ENCODE results near the gene ZNF488.

ZNF488 gene

GRCh38 chr10:47340608-47341170, 43.4 kb downstream of the ZNF488 start:
- Histone ChIP-seq H2AFZ (ENCODE audit: low read depth) (no peak overlapping the region), H3K79me2 (ENCODE audit: insufficient read depth, low read depth) (no peaks in the 10 kb centered on the region), H3K27me3 (ENCODE audit: insufficient read depth, low read depth) (no peaks in the 10 kb centered on the region), H3K4me3 (IDR thresholded peaks at IDR 0.05; ENCODE audit: insufficient read depth, low read depth, low read length) (no peak overlapping the region), H3K9ac (no peak overlapping the region), H3K36me3 (ENCODE audit: insufficient read depth) (no peaks in the 10 kb centered on the region), H3K4me2 (no peak overlapping the region), H3K4me1 (ENCODE audit: low read depth, poor library complexity, severe bottlenecking) (no peaks in the 10 kb centered on the region), H3K27ac (no peak overlapping the region), H4K20me1 (ENCODE audit: insufficient read depth) (no peaks in the 10 kb centered on the region)
- TF ChIP-seq CTCF (conservative IDR thresholded peaks at IDR 0.05; ENCODE audit: low read depth, low read length): peak; percentile 93

- no peak overlapping the region for H3K4me2 ChIP-seq
- H3K9ac ChIP-seq: no peak overlapping the region
- H3K36me3 ChIP-seq (ENCODE audit: insufficient read depth): no peaks in the 10 kb centered on the region
- H3K4me1 ChIP-seq (ENCODE audit: low read depth, poor library complexity, severe bottlenecking): no peaks in the 10 kb centered on the region
- no peak for TF ChIP-seq CTCF (conservative IDR thresholded peaks at IDR 0.05; ENCODE audit: low read depth, low read length)
- no peak overlapping the region for H2AFZ ChIP-seq (ENCODE audit: low read depth)
- no peak overlapping the region for H3K27ac ChIP-seq
- no peak overlapping the region for H3K4me3 ChIP-seq (IDR thresholded peaks at IDR 0.05; ENCODE audit: insufficient read depth, low read depth, low read length)
- H3K79me2 ChIP-seq (ENCODE audit: insufficient read depth, low read depth): no peaks in the 10 kb centered on the region
- H3K27me3 ChIP-seq (ENCODE audit: insufficient read depth, low read depth): no peaks in the 10 kb centered on the region
- H4K20me1 ChIP-seq (ENCODE audit: insufficient read depth): no peaks in the 10 kb centered on the region
These were observed 44.1 kb downstream of the ZNF488 start for GRCh38 chr10:47339759-47340607.

GRCh38 chr10:47339186-47339735, 44.8 kb downstream of the ZNF488 start:
- H3K36me3 ChIP-seq (ENCODE audit: insufficient read depth): no peaks in the 10 kb centered on the region
- H4K20me1 ChIP-seq (ENCODE audit: insufficient read depth): no peaks in the 10 kb centered on the region
- H3K79me2 ChIP-seq (ENCODE audit: insufficient read depth, low read depth): no peaks in the 10 kb centered on the region
- H3K4me1 ChIP-seq (ENCODE audit: low read depth, poor library complexity, severe bottlenecking): no peaks in the 10 kb centered on the region
- TF ChIP-seq CTCF (conservative IDR thresholded peaks at IDR 0.05; ENCODE audit: low read depth, low read length): no peak
- no peak overlapping the region for H2AFZ ChIP-seq (ENCODE audit: low read depth)
- H3K4me2 ChIP-seq: no peak overlapping the region
- H3K4me3 ChIP-seq (IDR thresholded peaks at IDR 0.05; ENCODE audit: insufficient read depth, low read depth, low read length): no peak overlapping the region
- no peaks in the 10 kb centered on the region for H3K27me3 ChIP-seq (ENCODE audit: insufficient read depth, low read depth)
- no peak overlapping the region for H3K27ac ChIP-seq
- H3K9ac ChIP-seq: no peak overlapping the region

GRCh38 chr10:47337310-47337709, 46.8 kb downstream of the ZNF488 start:
- no peak overlapping the region for H3K27ac ChIP-seq
- no peaks in the 10 kb centered on the region for H3K4me1 ChIP-seq (ENCODE audit: low read depth, poor library complexity, severe bottlenecking)
- H2AFZ ChIP-seq (ENCODE audit: low read depth): no peak overlapping the region
- no peaks in the 10 kb centered on the region for H4K20me1 ChIP-seq (ENCODE audit: insufficient read depth)
- no peaks in the 10 kb centered on the region for H3K79me2 ChIP-seq (ENCODE audit: insufficient read depth, low read depth)
- no peak overlapping the region for H3K9ac ChIP-seq
- no peak overlapping the region for H3K4me2 ChIP-seq
- H3K36me3 ChIP-seq (ENCODE audit: insufficient read depth): no peaks in the 10 kb centered on the region
- no peak for TF ChIP-seq CTCF (conservative IDR thresholded peaks at IDR 0.05; ENCODE audit: low read depth, low read length)
- H3K27me3 ChIP-seq (ENCODE audit: insufficient read depth, low read depth): no peaks in the 10 kb centered on the region
- no peak overlapping the region for H3K4me3 ChIP-seq (IDR thresholded peaks at IDR 0.05; ENCODE audit: insufficient read depth, low read depth, low read length)
